Activated CD4-positive, CD25-positive, alpha-beta regulatory T cell treated with anti-CD3 and anti-CD28 coated beads, Interleukin-2, amount 50 U/mL, for 16 hours (primary cell): ENCODE data around the gene ITPRIPL2.

Source experiments
- DNase-seq: peaks from one replicate; pipeline ENCODE4 v3.0.0-alpha.2; 2020; ENCODE audit warnings: low read depth, low spot score

ITPRIPL2 gene

DNA sequence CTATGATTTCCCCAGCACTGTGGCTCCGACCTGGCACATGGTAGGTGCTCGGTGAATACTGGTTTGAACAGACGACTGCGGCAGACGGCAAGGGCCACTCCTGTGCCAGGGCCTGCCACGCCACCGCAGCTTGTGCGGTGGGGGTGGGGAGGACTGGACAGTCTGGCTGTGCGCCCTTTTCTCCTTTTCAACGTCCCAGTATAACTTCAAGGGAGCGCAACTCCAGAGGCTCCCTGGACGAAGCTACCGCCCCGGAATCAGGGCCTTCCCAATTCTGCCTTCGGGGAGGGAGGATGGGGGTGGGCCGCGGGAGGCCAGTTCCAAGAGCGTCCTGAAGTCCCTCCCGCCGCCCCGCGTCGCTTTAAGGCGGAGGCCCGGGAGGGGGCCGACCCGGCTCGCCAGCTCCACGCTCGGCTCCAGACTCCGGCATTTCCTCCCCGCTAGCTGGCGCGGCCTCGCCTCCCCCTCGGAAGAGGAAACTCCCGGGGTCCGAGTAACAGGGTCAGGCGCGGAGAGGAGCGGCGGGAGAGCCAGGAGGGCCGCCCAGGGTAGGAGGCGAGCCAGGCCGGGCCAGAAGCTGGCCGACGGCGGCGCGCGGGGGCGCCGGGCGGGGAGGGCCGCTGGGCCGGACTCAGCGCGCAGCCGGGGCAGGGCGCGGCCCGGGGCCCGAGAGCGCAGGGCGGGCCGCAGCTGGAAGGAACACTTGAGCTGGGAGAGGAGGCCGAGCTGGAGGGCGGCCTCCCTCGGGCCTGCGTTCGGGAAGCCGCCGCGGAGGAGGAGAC, at the start of gene ITPRIPL2:
Gene ITPRIPL2, plus strand, starts transcription at position 388 of the 782 bp plus-strand sequence. CDS start 498 bp downstream, outside the sequence.
- no peak for DNase-seq

DNA sequence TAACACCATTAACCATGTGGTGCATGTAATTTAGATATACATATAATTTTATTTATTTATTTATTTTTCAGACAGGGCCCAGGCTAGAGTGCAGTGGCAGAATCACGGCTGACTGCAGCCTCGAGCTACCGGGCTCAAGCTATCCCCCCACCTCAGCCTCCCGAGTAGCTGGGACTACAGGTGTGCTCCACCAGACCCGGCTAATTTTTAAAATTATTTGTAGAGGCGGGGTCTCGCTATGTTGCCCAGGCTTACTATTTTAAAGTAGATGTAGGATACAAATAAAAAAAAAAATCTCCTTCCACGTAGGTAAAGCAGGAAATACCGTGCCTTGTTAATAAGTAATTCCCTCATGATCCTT, 46.8 kb upstream of the ITPRIPL2 start:
- DNase-seq, result no peak

DNA sequence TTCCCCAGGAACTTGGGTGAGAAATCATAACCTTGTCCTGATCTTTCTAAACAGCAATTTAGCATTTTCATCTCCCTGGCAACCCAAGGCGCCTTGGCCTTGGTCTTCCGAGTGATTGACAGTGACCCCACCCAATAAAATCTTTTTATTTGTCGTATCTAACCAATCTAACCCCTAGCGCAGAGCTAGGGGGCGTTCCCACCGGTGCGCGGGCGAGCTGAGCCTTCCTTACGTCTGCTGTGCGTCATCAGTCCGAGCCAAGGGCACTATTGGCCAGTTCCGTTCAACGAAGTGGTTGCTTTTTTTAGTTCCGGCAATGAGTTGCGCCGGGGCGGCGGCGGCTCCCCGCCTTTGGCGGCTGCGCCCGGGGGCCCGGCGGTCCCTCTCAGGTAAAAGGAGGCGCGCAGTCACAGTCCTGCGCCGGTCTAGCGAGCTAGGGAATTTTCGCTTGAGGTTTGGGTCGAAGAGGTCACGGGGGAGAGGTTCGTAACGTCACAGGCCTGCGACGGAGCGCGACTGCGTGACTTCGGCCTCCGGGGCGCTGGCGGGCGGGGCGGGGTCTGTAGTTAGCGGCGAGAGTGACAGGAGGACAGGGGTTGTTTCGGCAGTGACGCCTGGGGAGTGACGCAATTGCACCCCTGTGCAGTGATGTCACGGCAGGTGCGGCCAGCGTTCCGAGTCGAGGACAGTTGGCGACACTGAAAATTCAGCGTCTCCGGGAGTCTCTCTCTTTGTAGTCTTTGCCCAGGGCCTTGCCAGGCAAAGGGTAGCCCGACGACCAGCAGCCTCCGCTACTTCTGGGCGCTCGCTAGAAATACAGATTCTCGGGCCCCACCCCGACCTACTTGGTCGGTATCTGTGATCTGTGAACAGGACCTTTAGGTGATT, 46.2 kb upstream of the ITPRIPL2 start, which contains the start of gene COQ7:
Gene COQ7, plus strand, starts transcription at position 266 of the 888 bp plus-strand sequence. Its CDS starts 51 bp downstream, at position 317.
- DNase-seq, result peak; percentile 95

DNA sequence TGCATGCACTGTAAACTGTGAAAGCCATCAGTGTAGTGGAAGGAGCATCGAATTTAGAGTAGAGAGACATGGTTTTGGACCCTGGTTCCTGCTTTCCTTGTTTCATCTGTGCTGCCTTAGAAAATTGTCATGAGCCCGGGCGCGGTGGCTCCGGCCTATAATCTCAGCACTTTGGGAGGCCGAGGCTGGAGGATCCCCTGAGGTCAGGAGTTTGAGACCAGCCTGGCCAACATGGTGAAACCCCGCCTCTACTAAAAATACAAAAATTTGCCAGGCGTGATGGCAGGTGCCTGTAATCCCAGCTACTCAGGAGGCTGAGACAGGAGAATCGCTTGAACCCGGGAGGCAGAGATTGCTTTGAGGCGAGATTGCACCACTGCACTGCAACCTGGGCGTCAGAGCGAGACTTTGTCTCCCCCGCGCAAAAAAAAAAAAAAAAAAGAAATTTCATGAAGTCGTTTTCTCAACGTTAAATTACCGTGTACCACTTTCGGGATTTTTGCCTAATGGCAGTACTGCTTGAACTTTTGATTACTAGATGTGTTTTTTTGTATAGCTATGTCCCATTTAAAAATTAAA, 45.4 kb upstream of the ITPRIPL2 start:
- no peak for DNase-seq

DNA sequence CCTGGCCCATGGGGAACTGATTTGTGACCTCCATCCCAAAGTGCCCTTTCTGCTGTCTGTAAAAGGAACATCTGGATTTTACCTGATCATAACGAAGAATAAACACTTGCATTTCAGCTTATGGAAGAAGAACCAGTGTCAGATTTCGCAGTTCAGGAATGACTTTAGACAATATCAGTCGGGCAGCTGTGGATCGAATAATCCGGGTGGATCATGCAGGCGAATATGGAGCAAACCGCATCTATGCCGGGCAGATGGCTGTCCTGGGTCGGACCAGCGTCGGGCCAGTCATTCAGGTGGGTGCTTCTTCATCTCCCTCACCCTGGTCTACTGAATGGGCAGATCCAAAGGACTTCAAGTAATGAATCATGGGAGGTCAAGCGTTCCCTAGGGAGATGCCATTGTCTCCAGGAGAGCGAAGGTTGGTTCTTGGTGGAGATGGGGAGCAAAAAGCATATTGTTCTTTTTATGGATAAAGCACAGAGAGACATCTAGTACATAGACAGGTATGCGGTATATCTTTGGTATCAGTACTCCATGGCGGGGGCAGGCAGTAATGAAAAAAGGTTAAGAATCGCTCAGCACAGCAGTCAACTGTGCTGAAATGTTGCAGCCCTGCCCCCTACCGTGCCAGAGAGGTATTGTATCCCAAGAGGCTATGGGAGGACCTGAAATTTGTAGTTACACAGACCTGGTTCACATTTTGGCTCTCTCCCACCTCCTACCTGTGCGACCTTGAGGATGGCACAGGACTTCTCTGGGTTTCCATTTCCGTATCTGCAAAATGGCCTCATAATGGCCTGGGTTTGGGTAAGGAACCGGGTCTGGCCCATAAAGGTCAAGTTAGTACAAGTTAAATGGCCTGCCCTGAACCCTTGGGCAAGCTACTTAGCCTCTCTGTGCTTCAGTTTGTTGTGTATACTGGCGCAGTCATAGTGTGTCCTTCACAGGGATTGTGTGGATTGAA, 41.7 kb upstream of the ITPRIPL2 start:
- peak; percentile 12 for DNase-seq

DNA sequence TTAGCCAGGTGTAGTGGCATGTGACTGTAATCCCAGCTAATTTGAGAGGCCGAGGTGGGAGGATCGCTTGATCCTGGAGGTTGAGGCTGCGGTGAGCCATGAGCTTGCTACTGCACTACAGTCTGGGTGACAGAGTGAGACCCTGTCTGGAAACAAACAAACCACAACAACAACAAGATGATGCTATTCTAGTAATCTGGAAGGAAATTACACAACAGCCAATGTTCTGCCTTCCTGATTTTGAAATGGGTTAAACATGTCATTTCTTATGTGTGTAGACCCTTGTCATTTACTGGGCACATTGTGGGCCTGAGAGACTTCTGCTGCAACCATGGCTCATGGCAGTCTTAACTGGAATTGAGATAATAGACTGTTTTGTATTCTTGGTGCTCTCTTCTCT, 40.4 kb upstream of the ITPRIPL2 start:
- DNase-seq, result no peak

DNA sequence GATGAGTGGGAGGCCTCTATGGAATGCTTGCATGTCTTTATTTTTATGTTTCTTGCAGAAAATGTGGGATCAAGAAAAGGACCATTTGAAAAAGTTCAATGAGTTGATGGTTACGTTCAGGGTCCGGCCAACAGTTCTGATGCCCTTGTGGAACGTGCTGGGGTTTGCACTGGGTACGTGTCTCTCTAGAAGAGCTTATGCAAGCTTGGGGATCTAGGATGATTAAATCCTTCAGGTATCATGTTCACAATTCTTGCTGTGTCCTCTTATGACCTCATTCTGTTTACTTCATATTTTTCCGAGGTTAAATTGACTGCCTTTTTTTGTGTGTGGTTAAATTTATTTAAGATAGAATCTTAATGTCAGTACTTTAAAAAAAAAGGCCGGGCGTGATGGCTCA, 39.9 kb upstream of the ITPRIPL2 start:
- DNase-seq, result no peak

DNA sequence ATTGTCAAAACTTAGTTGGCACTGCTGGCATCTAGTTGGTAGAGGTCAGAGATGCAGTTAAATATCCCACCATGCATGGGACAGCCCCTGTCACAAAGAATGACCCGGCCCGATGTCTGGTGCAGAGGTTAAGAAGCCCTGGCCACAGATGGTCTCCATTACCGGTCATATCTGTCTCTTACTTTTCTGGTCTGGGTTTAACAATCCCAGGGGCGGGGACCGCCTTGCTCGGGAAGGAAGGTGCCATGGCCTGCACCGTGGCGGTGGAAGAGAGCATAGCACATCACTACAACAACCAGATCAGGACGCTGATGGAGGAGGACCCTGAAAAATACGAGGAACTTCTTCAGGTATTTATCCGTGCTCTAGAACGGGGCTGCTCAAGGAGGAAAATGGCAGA, 38.3 kb upstream of the ITPRIPL2 start:
- DNase-seq, result no peak

DNA sequence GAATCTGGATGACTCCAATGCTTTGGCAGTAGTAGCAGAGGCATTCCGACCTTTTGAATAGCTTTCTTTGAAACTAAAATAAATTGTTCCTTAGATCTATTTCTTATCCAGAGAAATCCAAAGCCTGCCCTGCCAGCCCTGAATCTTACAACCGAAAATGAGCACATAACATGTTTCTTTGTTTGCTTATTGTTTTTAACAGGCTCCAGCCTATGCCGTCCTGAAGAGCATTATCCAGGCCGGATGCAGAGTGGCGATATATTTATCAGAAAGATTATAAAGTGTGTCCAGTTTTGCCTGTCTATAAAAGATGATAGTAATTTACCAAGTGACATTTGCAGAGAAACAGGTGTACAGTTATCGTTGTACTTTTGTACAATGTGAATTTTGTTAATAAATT, 35.9 kb upstream of the ITPRIPL2 start:
- DNase-seq, result no peak

DNA sequence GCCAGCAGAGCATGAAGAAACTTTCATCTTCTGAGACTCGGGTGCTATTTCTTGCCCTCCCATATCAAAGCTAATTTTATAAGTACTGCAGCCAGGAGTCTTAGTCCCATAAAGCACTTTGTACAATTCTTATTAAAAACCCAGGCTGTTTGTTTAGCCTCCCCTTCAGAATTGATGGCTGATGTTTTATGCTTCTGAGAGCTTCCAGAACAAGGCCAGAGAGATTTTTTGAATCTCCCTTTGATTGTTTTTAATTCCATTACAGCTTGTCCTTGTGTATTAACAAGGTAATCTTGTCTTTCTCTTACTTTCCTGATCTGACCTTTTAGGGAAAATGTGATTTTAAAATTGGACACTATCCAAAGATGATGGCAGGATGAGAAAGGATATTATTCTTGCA, 30.1 kb upstream of the ITPRIPL2 start:
- DNase-seq, result no peak

DNA sequence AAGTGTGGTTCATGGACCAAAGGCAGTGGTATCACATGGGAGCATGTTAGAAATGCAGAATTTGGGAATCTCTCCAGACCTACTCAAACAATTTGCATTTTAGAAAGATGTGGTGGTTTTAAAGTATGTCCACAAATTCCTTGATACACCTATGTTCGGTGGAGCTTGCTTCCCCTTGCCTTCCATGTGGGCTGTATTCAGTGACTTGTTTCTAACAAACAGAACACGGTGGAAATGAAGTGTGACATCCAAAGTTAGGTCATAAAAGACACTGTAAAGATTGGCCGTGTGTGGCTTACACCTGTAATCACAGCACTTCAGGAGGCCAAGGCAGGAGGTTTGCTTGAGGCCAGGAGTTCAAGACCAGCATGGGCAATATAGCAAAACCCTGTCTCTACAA, 29.6 kb upstream of the ITPRIPL2 start:
- DNase-seq, result no peak

DNA sequence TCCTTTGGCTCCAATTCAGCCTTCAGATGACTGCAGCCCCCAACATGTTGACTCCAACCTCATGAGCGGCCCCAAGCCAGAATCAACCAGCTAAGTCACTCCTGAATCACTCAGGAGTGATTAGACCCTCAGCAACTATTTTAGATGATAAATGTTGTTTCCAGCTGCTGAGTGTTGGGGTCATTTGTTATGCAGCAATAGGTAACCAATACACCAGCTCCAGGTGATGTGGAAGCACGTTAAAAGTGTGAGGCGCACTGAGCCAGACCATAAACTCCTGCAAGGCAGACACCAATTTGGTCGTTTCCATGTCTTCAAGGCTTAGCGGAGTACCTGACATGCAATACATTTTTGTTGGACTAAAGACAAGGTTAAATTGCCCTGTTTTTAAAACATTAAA, 28.9 kb upstream of the ITPRIPL2 start:
- no peak for DNase-seq

DNA sequence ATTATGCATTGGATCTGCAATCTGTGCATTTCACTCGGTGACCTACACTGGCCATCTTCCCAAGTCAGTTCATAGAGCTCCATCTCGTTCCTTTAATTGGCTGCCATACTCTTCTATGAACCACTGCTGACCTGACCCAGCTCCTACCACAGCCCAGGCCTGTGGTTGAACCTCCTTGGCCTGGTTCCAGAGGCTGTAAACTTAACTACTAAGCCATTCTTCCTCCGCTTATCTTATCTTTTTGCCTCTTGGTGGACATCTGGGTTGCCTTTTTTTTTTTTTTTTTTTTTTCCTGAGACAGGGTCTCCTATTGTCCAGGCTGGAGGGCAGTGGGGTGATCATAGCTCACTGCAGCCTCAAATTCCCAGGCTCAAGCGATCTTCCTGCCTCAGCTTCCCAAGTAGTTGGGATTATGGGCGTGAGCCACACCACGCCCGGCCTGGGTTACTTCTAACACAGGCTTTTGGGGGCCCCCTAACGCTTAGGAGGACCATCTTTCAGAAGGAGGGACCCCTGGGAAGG, 28.0 kb upstream of the ITPRIPL2 start:
- DNase-seq, result no peak

DNA sequence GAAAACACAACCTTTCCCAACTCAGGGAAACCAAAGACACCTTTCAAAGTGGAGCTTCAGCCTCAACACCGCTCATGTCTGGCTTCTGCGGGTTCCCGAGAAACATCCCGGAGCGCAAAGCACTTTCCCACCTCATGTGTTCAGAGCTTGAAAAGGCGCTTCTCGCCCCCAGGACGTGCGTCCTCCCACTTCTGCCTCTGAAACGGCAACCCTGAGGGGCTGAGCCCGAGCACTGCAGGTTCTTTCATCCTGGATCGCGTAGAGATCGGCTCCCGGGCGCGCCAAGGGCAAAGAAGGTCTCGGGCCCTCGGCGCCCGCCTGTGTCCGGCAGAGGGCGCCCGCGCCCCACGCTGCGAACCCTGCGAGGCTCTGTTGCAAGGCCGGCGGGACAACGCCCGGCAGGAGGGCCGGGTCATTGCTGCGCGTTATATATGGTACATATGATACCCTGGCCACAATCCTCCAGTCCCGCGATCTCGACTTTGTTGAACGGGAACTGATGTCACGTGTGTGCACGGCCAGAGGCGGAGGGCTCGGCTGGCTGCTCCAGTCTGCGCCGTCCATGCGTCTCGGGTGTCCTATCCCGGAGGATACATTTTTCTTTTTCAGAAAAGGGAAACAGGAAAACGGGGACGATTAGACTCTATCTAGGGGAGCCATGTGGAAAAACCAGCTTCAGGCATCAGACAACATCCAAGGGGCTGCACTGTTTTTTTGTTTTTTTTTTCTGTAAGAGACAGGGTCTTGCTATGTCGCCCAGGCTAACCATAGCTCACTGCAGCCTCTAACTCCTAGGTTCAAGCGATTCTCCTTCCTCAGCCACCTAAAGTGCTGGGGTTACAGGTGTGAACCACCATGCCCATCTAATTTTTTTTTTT, 27.2 kb upstream of the ITPRIPL2 start:
- peak; percentile 61 for DNase-seq

DNA sequence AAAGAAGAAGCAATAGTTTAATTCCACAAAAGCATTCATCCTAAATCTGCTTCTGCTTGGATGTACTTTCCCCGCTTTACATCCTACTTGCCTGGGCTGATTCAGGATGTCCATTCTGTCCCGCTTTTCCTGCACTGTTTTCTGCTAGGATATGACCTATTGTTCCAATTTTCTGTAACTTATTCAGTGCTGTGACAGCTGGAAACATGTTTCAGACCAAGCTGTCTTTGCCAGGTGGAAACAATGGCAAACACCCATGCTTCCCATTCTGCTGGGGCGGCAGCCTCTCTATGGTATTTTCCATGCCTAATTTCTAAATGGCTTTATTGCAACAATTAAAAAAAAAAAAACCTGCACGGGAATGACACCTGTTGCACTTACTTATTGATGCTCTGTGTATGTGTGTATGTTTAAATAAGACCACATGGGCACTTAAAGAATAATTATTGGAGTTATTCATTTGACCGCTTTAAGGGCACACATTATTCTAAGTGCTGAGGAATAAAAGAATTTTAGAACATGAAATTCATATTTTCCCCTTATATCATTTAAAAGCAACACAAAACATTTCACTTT, 25.3 kb upstream of the ITPRIPL2 start:
- no peak for DNase-seq

DNA sequence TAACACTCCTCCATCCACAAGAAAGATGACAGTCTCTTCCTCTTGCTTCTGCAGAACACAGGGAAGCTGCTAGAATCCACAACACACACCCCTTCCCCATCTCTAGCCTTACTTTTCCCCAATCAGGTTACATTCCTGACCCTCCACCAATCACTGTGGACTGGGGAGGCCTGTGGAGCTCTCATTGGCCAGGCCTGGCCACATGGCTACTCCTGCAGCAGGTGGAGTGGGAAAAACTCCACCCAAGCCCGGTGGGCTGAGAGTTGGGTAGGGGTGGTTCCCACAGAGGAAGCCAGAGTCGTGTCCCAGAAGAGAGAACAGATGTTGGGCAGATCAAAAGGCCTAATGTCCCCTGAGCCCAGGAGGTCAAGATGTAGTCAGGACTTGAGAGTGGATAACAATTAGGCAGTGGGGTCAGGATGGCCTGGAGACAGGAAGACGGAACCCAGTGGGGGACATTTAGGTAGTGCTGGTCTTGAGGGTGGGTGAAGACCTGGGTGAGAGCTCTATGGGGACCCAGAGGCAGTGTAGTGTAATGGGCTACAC, 24.3 kb upstream of the ITPRIPL2 start:
- DNase-seq, result no peak

DNA sequence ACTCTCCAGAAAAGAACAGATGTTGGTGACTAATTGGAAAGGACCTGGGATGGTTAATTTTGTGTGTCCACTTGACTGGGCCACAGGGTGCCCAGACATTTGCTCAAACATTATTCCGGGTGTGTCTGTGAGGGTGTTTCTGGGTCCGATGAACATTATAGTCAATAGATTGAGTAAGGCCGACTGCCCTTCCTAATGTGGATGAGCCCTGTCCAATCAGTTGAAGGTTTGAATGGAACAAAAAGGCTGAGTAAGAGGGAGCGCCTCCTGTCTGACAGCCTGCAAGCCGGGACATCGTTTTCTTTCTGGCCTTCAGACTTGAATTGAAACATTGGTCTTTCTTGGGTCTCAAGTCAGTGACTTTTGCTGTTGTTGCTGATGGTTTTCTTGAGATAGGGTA, 22.8 kb upstream of the ITPRIPL2 start:
- no peak for DNase-seq

DNA sequence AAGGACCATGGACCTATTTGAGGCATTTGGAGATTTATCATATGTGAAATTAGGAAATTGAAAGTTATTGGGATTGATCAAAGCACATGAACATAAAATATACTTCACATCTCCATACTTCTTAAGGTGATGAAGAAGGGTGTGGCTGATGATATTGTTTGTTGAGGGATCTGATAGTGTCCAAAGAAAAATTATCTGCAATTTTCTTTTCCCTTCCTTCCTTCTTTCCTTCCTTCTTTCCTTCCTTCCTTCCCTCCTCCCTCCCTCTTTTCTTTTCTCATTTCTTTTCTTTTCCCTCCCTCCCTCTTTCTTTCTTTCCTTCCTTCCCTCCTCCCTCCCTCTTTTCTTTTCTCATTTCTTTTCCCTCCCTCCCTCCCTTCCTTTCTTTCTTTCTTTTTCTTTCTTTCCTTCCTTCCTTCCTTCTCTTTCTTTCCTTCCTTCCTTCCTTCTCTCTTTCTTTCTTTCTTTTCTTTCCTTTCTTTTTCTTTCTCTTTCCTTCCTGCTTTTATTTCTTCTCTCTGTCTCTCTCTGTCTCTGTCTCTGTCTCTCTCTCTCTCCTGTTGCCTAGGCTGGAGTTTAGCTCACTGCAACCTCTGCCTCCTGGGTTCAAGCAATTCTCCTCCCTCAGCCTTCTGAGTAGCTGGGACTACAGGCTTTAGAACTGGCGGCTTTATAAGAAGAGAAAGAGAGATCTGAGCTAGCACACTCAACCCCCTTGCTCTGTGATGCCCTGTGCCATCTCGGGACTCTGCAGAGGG, 20.9 kb upstream of the ITPRIPL2 start:
- DNase-seq, result no peak
